GM12878 (cell line): ENCODE measurements around the gene RABEP1. TPM values are rescaled to one million over a fixed set of nuclear protein-coding genes. Genes with fewer than 3 reads are reported as not detected.

Experiments used
- BHLHE40 ChIP-seq, 2 experiments: fragments of 450-650 bp in 1 of 2; IDR thresholded peaks; 2 replicates each; pipeline ENCODE4 v1.6.1; 2011 to 2017; ENCODE audit warnings: low read depth in 2 of 2, borderline replicate concordance in 1 of 2, improper control_type of control experiment in 1 of 2, low read length in 1 of 2, mild to moderate bottlenecking in 1 of 2
- BMI1 ChIP-seq: fragments of 450-650 bp; IDR thresholded peaks from 2 replicates; pipeline ENCODE4 v1.6.1; 2016; ENCODE audit warnings: mild to moderate bottlenecking, moderate library complexity, borderline replicate concordance
- CBX3 ChIP-seq: fragments of 200-600 bp; sonication (generic); IDR thresholded peaks from 2 replicates; pipeline ENCODE4 v1.6.1; 2016; ENCODE audit warnings: low read depth, borderline replicate concordance
- EP300 ChIP-seq, 2 experiments: fragments of 150-350 bp in 1 of 2; IDR thresholded peaks; 2 replicates each; pipeline ENCODE4 v1.6.1; 2011 to 2012; ENCODE audit warnings: low read depth in 2 of 2, low read length in 2 of 2, borderline replicate concordance in 1 of 2, improper control_type of control experiment in 1 of 2, inconsistent platforms in 1 of 2; ENCODE audit not compliant: control insufficient read depth in 1 of 2
- KLF5 ChIP-seq: fragments of 450-650 bp; IDR thresholded peaks from 2 replicates; pipeline ENCODE4 v1.6.1; 2014; ENCODE audit warnings: mild to moderate bottlenecking; ENCODE audit not compliant: partially characterized antibody
- MTA3 ChIP-seq: IDR thresholded peaks from 2 replicates; pipeline ENCODE4 v1.6.1; 2012; ENCODE audit warnings: low read length, inconsistent platforms, borderline replicate concordance
- MYC ChIP-seq: IDR thresholded peaks from 2 replicates; pipeline ENCODE4 v1.6.1; 2011; ENCODE audit warnings: mild to moderate bottlenecking, low read length, moderate library complexity, inconsistent platforms; ENCODE audit not compliant: insufficient read depth, insufficient replicate concordance, insufficient read length, severe bottlenecking
- NFXL1 ChIP-seq: fragments of 450-650 bp; IDR thresholded peaks from 2 replicates; pipeline ENCODE4 v1.6.1; 2017; ENCODE audit warnings: antibody characterized with exemption, mild to moderate bottlenecking, borderline replicate concordance
- NR2C2 ChIP-seq: IDR thresholded peaks from 2 replicates; pipeline ENCODE4 v1.6.1; 2011; ENCODE audit warnings: borderline replicate concordance, low read depth; ENCODE audit not compliant: control insufficient read depth, insufficient read length
- POU2F2 ChIP-seq: IDR thresholded peaks from 3 replicates; pipeline ENCODE4 v1.6.1; 2011; ENCODE audit warnings: low read depth, mild to moderate bottlenecking, low read length, borderline replicate concordance
- RBBP5 ChIP-seq: fragments of 200-600 bp; sonication (generic); conservative IDR thresholded peaks from 2 replicates; pipeline ENCODE4 v1.6.1; 2016
- SMARCA5 ChIP-seq: fragments of 450-650 bp; IDR thresholded peaks from 2 replicates; pipeline ENCODE4 v1.6.1; 2017; ENCODE audit warnings: mild to moderate bottlenecking
- STAT3 ChIP-seq: IDR thresholded peaks from 2 replicates; pipeline ENCODE4 v1.6.1; 2011; ENCODE audit warnings: low read depth, low read length, improper control_type of control experiment
- ZNF622 ChIP-seq: fragments of 450-650 bp; IDR thresholded peaks from 2 replicates; pipeline ENCODE4 v1.6.1; 2017; ENCODE audit warnings: mild to moderate bottlenecking, inconsistent platforms
- polyA plus RNA-seq, 11 experiments: library from polyadenylated mRNA; depleted of rRNA in 4 of 11; unstranded in 6 of 11; stranded (reverse) in 5 of 11; fragments of >200 nt; fragmentation: Nextera tagmentation in 4 of 11; fragmentation: Illumina TruSeq in 1 of 11; extraction: Ambion mirVana in 4 of 11; extraction: Trizol in 1 of 11; gene quantifications; 1 replicate in 1 of 11; 2 replicates in 10 of 11; pipeline versions ENCODE4 v1.2.1 to v1.2.3, GENCODE V29; 2011 to 2016; ENCODE audit warnings: inconsistent platforms in 2 of 11, missing spikeins in 2 of 11, low read depth in 1 of 11
- total RNA-seq, 4 experiments: library from RNA; depleted of rRNA in 3 of 4; stranded (reverse); fragments of >200 nt in 3 of 4; fragmentation: Illumina TruSeq in 1 of 4; extraction: Trizol in 1 of 4; gene quantifications; 2 replicates each; pipeline versions ENCODE4 v1.2.1 to v1.2.3, GENCODE V29; 2013 to 2021
- TF ChIP-seq, protein P1 (sequence below): IDR thresholded peaks from 2 replicates; pipeline ENCODE4 v1.6.1; 2012; ENCODE audit warnings: low read length, inconsistent platforms
- TF ChIP-seq, protein P2 (sequence below): fragments of 450-650 bp; IDR thresholded peaks from 2 replicates; pipeline ENCODE4 v1.6.1; 2018; ENCODE audit warnings: borderline replicate concordance, mild to moderate bottlenecking; ENCODE audit not compliant: partially characterized antibody
- TF ChIP-seq, protein P3 (sequence below): fragments of 450-650 bp; IDR thresholded peaks from 2 replicates; pipeline ENCODE4 v1.6.1; 2017; ENCODE audit warnings: borderline replicate concordance
- TF ChIP-seq, protein P4 (sequence below): fragments of 450-650 bp; IDR thresholded peaks from 2 replicates; pipeline ENCODE4 v1.6.1; 2016; ENCODE audit warnings: mild to moderate bottlenecking, moderate library complexity, borderline replicate concordance

The RABEP1 gene
- total and polyA plus RNA-seq, 10 of the 15 experiments (the other 5 are each of a cell fraction or from before 2014, with no cell fraction given), result 13.4 to 71.4 (median 59.8) TPM

DNA sequence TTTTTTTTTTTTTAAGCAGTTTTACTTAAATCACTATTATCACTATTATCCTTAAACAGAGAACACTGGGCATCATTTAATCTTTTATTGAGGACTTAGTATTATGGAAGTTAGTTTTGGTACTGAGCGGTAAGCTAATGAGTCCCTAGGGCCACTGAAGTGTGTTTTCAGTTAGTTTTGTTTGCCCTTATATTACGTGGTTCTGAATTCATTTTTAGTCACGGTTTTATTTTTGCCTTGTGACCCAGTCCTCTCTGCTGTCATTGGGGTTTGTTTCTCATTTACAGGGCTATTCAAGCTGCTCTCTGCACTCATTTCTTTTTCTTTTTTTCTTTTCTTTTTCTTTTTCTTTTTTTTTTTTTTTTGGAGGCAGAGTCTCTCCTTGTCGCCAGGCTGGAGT is 17.3 kb downstream of the RABEP1 start (continued):
- no peak for TF ChIP-seq SMARCA5
- TF ChIP-seq, protein P1, sequence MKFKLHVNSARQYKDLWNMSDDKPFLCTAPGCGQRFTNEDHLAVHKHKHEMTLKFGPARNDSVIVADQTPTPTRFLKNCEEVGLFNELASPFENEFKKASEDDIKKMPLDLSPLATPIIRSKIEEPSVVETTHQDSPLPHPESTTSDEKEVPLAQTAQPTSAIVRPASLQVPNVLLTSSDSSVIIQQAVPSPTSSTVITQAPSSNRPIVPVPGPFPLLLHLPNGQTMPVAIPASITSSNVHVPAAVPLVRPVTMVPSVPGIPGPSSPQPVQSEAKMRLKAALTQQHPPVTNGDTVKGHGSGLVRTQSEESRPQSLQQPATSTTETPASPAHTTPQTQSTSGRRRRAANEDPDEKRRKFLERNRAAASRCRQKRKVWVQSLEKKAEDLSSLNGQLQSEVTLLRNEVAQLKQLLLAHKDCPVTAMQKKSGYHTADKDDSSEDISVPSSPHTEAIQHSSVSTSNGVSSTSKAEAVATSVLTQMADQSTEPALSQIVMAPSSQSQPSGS, result no peak
- TF ChIP-seq, protein P2, sequence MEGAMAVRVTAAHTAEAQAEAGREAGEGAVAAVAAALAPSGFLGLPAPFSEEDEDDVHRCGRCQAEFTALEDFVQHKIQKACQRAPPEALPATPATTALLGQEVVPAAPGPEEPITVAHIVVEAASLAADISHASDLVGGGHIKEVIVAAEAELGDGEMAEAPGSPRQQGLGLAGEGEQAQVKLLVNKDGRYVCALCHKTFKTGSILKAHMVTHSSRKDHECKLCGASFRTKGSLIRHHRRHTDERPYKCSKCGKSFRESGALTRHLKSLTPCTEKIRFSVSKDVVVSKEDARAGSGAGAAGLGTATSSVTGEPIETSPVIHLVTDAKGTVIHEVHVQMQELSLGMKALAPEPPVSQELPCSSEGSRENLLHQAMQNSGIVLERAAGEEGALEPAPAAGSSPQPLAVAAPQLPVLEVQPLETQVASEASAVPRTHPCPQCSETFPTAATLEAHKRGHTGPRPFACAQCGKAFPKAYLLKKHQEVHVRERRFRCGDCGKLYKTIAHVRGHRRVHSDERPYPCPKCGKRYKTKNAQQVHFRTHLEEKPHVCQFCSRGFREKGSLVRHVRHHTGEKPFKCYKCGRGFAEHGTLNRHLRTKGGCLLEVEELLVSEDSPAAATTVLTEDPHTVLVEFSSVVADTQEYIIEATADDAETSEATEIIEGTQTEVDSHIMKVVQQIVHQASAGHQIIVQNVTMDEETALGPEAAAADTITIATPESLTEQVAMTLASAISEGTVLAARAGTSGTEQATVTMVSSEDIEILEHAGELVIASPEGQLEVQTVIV, result no peak
- TF ChIP-seq CBX3, result no peak
- no peak for TF ChIP-seq ZNF622
- TF ChIP-seq NR2C2, result no peak
- no peak for TF ChIP-seq STAT3
- TF ChIP-seq MTA3, result no peak
- 0 out of 2 replicates have a peak, but pooled peaks have one; percentile 26 for TF ChIP-seq BMI1
- no peak for TF ChIP-seq POU2F2
- no peak for TF ChIP-seq NFXL1
- TF ChIP-seq, protein P3, sequence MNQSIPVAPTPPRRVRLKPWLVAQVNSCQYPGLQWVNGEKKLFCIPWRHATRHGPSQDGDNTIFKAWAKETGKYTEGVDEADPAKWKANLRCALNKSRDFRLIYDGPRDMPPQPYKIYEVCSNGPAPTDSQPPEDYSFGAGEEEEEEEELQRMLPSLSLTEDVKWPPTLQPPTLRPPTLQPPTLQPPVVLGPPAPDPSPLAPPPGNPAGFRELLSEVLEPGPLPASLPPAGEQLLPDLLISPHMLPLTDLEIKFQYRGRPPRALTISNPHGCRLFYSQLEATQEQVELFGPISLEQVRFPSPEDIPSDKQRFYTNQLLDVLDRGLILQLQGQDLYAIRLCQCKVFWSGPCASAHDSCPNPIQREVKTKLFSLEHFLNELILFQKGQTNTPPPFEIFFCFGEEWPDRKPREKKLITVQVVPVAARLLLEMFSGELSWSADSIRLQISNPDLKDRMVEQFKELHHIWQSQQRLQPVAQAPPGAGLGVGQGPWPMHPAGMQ, result no peak
- TF ChIP-seq RBBP5, result no peak
- TF ChIP-seq, protein P4, sequence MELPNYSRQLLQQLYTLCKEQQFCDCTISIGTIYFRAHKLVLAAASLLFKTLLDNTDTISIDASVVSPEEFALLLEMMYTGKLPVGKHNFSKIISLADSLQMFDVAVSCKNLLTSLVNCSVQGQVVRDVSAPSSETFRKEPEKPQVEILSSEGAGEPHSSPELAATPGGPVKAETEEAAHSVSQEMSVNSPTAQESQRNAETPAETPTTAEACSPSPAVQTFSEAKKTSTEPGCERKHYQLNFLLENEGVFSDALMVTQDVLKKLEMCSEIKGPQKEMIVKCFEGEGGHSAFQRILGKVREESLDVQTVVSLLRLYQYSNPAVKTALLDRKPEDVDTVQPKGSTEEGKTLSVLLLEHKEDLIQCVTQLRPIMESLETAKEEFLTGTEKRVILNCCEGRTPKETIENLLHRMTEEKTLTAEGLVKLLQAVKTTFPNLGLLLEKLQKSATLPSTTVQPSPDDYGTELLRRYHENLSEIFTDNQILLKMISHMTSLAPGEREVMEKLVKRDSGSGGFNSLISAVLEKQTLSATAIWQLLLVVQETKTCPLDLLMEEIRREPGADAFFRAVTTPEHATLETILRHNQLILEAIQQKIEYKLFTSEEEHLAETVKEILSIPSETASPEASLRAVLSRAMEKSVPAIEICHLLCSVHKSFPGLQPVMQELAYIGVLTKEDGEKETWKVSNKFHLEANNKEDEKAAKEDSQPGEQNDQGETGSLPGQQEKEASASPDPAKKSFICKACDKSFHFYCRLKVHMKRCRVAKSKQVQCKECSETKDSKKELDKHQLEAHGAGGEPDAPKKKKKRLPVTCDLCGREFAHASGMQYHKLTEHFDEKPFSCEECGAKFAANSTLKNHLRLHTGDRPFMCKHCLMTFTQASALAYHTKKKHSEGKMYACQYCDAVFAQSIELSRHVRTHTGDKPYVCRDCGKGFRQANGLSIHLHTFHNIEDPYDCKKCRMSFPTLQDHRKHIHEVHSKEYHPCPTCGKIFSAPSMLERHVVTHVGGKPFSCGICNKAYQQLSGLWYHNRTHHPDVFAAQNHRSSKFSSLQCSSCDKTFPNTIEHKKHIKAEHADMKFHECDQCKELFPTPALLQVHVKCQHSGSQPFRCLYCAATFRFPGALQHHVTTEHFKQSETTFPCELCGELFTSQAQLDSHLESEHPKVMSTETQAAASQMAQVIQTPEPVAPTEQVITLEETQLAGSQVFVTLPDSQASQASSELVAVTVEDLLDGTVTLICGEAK, result no peak
- TF ChIP-seq KLF5, result no peak
- peak; percentile 62 to 68; a peak in 3 of 4 replicates for TF ChIP-seq BHLHE40 (IDR thresholded peaks at IDR 0.05; ENCODE audit: borderline replicate concordance in 1 of 2, low read depth in 2 of 2, low read length in 1 of 2)
- TF ChIP-seq EP300 (IDR thresholded peaks at IDR 0.05; ENCODE audit: borderline replicate concordance in 1 of 2, control insufficient read depth in 1 of 2, low read depth in 2 of 2, low read length in 2 of 2), result peak; percentile 82 to 89
- TF ChIP-seq MYC, result no peak
